OCI-LY7 (cell line): ENCODE results near the gene NRAS.

Source experiments
- CTCF ChIP-seq: fragments of 200-600 bp; sonication (generic); conservative IDR thresholded peaks from 2 replicates; pipeline ENCODE4 v1.5.1; 2014; ENCODE audit warnings: mild to moderate bottlenecking, antibody characterized with exemption, low read length, moderate library complexity, mixed read lengths
- EZH2phosphoT487 ChIP-seq: fragments of 200-600 bp; sonication (generic); IDR thresholded peaks from 2 replicates; pipeline ENCODE4 v1.6.1; 2018; ENCODE audit warnings: low read depth, borderline replicate concordance, mild to moderate bottlenecking, mixed run types, antibody characterized with exemption, low read length, moderate library complexity, mixed read lengths

GRCh38 chr1:114691061-114691460 is 25.5 kb downstream of the NRAS start:
- TF ChIP-seq CTCF (no peak), EZH2phosphoT487 (no peak)
